Heart left ventricle (tissue), 16 donors: Measurements from ENCODE around the gene BSPRY. TPM values are rescaled to one million over a fixed set of nuclear protein-coding genes. Genes with fewer than 3 reads are reported as not detected.

Experiments
- ATAC-seq, 4 donors: fragments of 200-7000 bp; cut with Tn5 transposase; one replicate each; pipeline ENCODE4 v1.9.1; 2020 to 2022; ENCODE audit warnings: moderate library complexity in 4 of 4, mild to moderate bottlenecking in 3 of 4, moderate number of reproducible peaks in 1 of 4
- DNase-seq, 5 donors: peaks; one replicate each; pipeline ENCODE4 v3.0.0-alpha.2; 2020
- H3K27ac ChIP-seq, 12 donors: fragments of 200-600 bp; sonication (generic) in 4 of 12; one replicate each; pipeline versions ENCODE4 v1.5.0 to v1.8.0; 2016 to 2022; ENCODE audit warnings: mild to moderate bottlenecking in 2 of 12
- H3K27me3 ChIP-seq, 9 donors: fragments of 200-600 bp; sonication (generic) in 2 of 9; one replicate each; pipeline versions ENCODE4 v1.5.1 to v1.8.0; 2016 to 2022; ENCODE audit warnings: mild to moderate bottlenecking in 3 of 9
- H3K36me3 ChIP-seq, 9 donors: fragments of 200-600 bp; sonication (generic) in 2 of 9; one replicate each; pipeline versions ENCODE4 v1.5.0 to v1.8.0; 2018 to 2022; ENCODE audit warnings: mild to moderate bottlenecking in 2 of 9
- H3K4me1 ChIP-seq, 12 donors: fragments of 200-600 bp; sonication (generic) in 4 of 12; one replicate each; pipeline versions ENCODE4 v1.5.0 to v1.8.0; 2016 to 2022; ENCODE audit warnings: mild to moderate bottlenecking in 3 of 12
- H3K4me3 ChIP-seq, 12 donors: fragments of 200-600 bp; sonication (generic) in 4 of 12; one replicate each; pipeline versions ENCODE4 v1.5.0 to v1.8.0; 2017 to 2022; ENCODE audit warnings: mild to moderate bottlenecking in 9 of 12, moderate library complexity in 4 of 12
- H3K9me3 ChIP-seq, 12 donors: fragments of 200-600 bp; sonication (generic) in 4 of 12; one replicate each; pipeline versions ENCODE4 v1.5.0 to v1.8.0; 2016 to 2022; ENCODE audit warnings: mild to moderate bottlenecking in 1 of 12
- POLR2A ChIP-seq, 2 donors: fragments of 450-650 bp; IDR thresholded peaks; one replicate each; pipeline ENCODE4 v1.6.1; 2017; ENCODE audit warnings: antibody characterized with exemption in 2 of 2, mild to moderate bottlenecking in 2 of 2, moderate library complexity in 2 of 2
- WGBS, 4 donors: extraction: QIAGEN DNeasy Blood & Tissue Kit in 2 of 4; methylation state at CpG; one replicate each; pipeline versions ENCODE4 v1.1.5 to v1.1.7; 2013 to 2018; 5-methylcytosine and 5-hydroxymethylcytosine counted together
- intact Hi-C, 10 donors: fragments of 100-400 bp; cut with DNase I; formaldehyde crosslinking; loops; one replicate each; pipeline versions ENCODE4 v1.11.1 to v1.14.2; 2022
- polyA plus RNA-seq, 2 donors: library from polyadenylated mRNA; stranded (reverse); fragments of 200-250 nt; gene quantifications; one replicate each; pipeline ENCODE4 v1.2.3, GENCODE V29; 2013
- total RNA-seq, 9 donors: library from RNA; depleted of rRNA in 2 of 9; stranded (reverse); fragments of >200 nt in 2 of 9; fragmentation: NEBNext Ultra II Directional in 3 of 9; extraction: Animal tissue kit (Norgen Biotek cat#: 25700) in 3 of 9; gene quantifications; one replicate each; pipeline versions ENCODE4 v1.1.0 to v1.2.4, GENCODE V29; 2016 to 2023
- TF ChIP-seq, protein P1 (sequence below), 12 donors: fragments of 200-600 bp; sonication (generic) in 4 of 12; IDR thresholded peaks; one replicate each; pipeline versions ENCODE4 v1.5.0 to v1.8.0; 2018 to 2022; ENCODE audit warnings: antibody characterized with exemption in 12 of 12, mild to moderate bottlenecking in 5 of 12
- donor health status: ischemic (EF 13 %, LVEDD 7.1; RV severe dilation, severe dysfunction).
- donor health status: healthy with polysubstance abuse.
- donor health status: DM: no; HTN: yes; CAD: no.
- donor health status: DM: no; HTN: no; CAD: no.
- donor health status: ischemic (EF 25% LVEDD 6.9; RV normal size, moderate dysfunction).
- donor health status: ischemic (EF 25% LVEDD 5.7; RV mildly dilated, moderate dysfunction).
- donor health status: healthy.
- donor health status: DM: yes; HTN: yes; CAD: no.
- donor health status: ischemic (EF 35%, LVEDD 5.7; RV mildly dilated, moderate dysfunction).
- donor health status: nonischemic (EF 11% LVEDD 7.7; RV severe dilation, severe dysfunction).
- donor health status: DM: yes; HTN: yes; CAD: no.
- donor health status: PGD.
- donor health status: ischemic (EF 29% LVEDD 5.4; RV normal size, mild dysfunction).
- donor health status: nonischemic (EF 23%, LVEDD 6.1; RV moderate dilation, normal function).

The BSPRY gene
- total and polyA plus RNA-seq, 11 donors = 0.39 to 7.6 (median 1.7) TPM; not detected in 1

DNA sequence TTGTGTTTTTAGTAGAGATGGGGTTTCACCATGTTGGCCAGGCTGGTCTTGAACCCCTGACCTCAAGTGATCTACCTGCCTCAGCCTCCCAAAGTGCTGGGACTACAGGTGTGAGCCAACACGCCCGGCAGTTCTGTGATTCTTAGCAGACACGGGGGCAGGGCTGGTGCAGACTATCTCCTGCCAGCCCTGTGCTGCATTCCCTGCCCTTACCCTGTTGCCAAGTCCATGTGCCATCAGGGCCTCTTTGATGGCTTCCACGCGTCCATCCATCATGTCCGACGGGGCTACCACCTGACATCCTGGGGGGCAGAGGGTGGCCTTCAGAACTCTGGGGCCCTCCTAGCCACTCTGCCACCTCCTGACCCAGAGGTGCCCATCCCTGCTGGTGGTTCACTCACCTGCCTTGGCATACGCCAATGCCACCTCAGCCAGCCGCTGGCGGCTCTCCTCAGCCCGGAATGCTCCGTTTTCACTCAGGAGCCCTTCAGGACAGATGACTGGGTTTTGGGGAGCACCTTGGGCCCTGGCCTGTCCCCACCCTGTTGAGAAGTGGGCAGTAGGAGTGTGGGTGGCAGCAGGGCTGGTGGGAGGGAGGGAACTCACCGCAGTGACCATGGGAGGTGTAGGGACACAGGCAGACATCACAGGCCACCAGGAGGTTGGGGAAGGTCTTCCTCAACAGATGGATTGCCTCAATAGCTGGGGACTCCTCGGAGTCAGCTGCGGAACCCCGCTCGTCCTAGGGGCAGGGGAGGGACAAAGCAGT is 41.0 kb downstream of the BSPRY start:
- H3K36me3 ChIP-seq = peaks cover 3 to 92% (median 65%) of the 10 kb centered on the region in 9 donors
- no peaks in the 10 kb centered on the region for H3K4me1 ChIP-seq
- H3K9me3 ChIP-seq = no peaks in the 10 kb centered on the region
- no peak overlapping the region for H3K4me3 ChIP-seq
- DNase-seq (no peak), ATAC-seq (peak in 1 of 4 donors; percentile 21)
- H3K27me3 ChIP-seq = no peaks in the 10 kb centered on the region
- H3K27ac ChIP-seq = no peak overlapping the region
- WGBS, 4 donors = 92 to 96% (median 95%) methylated on average over 12 to 17 of the region's 17 CpGs
- TF ChIP-seq, protein P1, sequence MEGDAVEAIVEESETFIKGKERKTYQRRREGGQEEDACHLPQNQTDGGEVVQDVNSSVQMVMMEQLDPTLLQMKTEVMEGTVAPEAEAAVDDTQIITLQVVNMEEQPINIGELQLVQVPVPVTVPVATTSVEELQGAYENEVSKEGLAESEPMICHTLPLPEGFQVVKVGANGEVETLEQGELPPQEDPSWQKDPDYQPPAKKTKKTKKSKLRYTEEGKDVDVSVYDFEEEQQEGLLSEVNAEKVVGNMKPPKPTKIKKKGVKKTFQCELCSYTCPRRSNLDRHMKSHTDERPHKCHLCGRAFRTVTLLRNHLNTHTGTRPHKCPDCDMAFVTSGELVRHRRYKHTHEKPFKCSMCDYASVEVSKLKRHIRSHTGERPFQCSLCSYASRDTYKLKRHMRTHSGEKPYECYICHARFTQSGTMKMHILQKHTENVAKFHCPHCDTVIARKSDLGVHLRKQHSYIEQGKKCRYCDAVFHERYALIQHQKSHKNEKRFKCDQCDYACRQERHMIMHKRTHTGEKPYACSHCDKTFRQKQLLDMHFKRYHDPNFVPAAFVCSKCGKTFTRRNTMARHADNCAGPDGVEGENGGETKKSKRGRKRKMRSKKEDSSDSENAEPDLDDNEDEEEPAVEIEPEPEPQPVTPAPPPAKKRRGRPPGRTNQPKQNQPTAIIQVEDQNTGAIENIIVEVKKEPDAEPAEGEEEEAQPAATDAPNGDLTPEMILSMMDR (IDR thresholded peaks at IDR 0.05) = no peak
- no peak for TF ChIP-seq POLR2A (IDR thresholded peaks at IDR 0.05)
- intact Hi-C loops = loop anchor here in 1 of 10 donors (10.0 kb wide), 1 partner anchor 46 kb away; the partner anchor contains the start of genes BSPRY and WDR31

DNA sequence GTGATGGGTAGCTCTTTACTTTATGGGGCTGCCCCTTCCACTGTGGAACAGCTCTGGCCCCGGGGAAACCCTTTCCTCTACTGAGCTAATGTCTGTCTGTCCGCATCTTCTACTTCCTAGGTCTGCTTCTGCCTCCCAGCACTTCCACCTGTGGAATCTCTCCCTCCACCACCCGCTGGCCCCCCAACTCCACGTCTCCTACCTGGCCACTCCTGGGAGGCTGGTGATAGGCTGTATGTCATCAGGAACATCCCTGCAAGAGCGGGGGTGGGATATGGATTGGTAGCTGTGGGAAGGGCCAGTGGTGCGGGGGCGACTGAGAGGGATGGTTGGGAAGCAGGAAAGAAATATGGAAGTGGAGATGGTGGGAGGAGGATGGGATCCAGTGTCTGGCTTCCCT is 42.6 kb downstream of the BSPRY start:
- no peaks in the 10 kb centered on the region for H3K27me3 ChIP-seq
- H3K36me3 ChIP-seq = peaks cover 3 to 83% (median 61%) of the 10 kb centered on the region in 9 donors
- H3K27ac ChIP-seq = no peak overlapping the region
- ATAC-seq (no peak), DNase-seq (no peak)
- H3K4me3 ChIP-seq = no peak overlapping the region
- 94 to 96% (median 94%) methylated on average over 7 of the region's 7 CpGs for WGBS, 4 donors
- no peaks in the 10 kb centered on the region for H3K4me1 ChIP-seq
- intact Hi-C loops = loop anchor here in 1 of 10 donors (10.0 kb wide), 1 partner anchor 47 kb away; the partner anchor contains the start of genes BSPRY and WDR31
- no peaks in the 10 kb centered on the region for H3K9me3 ChIP-seq
- TF ChIP-seq, protein P1 (IDR thresholded peaks at IDR 0.05) = no peak
- TF ChIP-seq POLR2A (IDR thresholded peaks at IDR 0.05) = no peak

DNA sequence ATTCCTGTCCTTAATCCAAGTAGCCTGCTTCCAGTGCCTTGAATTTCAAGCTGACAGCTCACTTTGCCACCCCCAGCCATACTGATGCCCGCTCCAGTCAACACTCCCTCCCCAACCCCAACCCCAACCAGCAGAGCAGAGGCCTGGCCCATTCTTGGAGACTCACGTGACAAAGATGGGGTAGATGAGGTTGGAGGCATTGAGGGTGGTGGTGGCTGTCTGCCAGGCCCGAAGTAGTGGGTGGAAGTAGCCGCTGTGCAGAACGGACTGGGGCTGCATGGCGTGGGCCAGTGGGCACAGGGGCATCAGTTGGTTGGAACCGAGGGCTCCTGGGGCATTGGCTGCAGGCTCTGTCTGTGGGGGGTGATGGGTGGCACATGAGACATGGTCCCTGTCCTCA is 43.9 kb downstream of the BSPRY start:
- Histone ChIP-seq H3K4me3 (no peak overlapping the region), H3K4me1 (peaks cover 0 to 8% (median under 1%) of the 10 kb centered on the region in 12 donors), H3K27ac (no peak overlapping the region), H3K27me3 (no peaks in the 10 kb centered on the region), H3K36me3 (peaks cover 3 to 70% (median 47%) of the 10 kb centered on the region in 9 donors), H3K9me3 (no peaks in the 10 kb centered on the region)
- WGBS, 4 donors = 91 to 97% (median 95%) methylated on average over 7 of the region's 7 CpGs
- intact Hi-C loops = loop anchor here in 1 of 10 donors (10.0 kb wide), 1 partner anchor 48 kb away; the partner anchor contains the start of genes BSPRY and WDR31
- no peak for DNase-seq
- ATAC-seq = no peak
- TF ChIP-seq, protein P1 (IDR thresholded peaks at IDR 0.05) = no peak
- TF ChIP-seq POLR2A (IDR thresholded peaks at IDR 0.05) = no peak
